ENCODE measurements around the gene GALNTL6. TPM values are rescaled to one million over a fixed set of nuclear protein-coding genes. Genes with fewer than 3 reads are reported as not detected.
A peak's percentile ranks its signal among the peaks of the same experiment; 100 is the strongest.

GALNTL6 gene
- total RNA-seq, 1 donor from 2014 or later: 0.13 TPM

DNA sequence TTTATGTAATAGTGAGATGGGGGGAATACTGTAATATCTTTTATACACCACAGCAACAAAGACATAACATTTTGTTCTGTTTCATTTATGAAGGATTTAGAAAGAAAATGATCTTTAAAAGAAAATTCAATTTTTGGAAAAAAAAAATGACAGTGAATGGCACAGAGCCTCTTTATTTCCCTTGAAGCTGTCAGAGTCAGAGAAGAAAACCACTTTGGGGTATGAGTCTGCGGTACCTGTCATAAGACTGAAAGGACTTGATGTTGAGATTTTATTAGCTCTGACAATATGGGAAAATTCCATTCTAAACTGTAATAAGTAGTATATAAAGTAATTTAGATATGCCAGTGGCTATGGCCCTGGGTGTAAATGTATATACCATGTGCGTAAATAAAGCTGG lies 134.8 kb downstream of the GALNTL6 start:
- TF ChIP-seq, protein P1, sequence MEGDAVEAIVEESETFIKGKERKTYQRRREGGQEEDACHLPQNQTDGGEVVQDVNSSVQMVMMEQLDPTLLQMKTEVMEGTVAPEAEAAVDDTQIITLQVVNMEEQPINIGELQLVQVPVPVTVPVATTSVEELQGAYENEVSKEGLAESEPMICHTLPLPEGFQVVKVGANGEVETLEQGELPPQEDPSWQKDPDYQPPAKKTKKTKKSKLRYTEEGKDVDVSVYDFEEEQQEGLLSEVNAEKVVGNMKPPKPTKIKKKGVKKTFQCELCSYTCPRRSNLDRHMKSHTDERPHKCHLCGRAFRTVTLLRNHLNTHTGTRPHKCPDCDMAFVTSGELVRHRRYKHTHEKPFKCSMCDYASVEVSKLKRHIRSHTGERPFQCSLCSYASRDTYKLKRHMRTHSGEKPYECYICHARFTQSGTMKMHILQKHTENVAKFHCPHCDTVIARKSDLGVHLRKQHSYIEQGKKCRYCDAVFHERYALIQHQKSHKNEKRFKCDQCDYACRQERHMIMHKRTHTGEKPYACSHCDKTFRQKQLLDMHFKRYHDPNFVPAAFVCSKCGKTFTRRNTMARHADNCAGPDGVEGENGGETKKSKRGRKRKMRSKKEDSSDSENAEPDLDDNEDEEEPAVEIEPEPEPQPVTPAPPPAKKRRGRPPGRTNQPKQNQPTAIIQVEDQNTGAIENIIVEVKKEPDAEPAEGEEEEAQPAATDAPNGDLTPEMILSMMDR (IDR thresholded peaks at IDR 0.05; ENCODE audit: insufficient read depth, low read length, poor library complexity, severe bottlenecking): no peak
- Histone ChIP-seq H3K27me3 (ENCODE audit: control insufficient read depth, insufficient read depth, low read length) (no peaks in the 10 kb centered on the region), H3K4me3 (ENCODE audit: low read depth, low read length) (no peak overlapping the region), H3K36me3 (ENCODE audit: control insufficient read depth, insufficient read depth, low read length) (no peaks in the 10 kb centered on the region)
- DNase-seq (ENCODE audit: low read depth): no peak

DNA sequence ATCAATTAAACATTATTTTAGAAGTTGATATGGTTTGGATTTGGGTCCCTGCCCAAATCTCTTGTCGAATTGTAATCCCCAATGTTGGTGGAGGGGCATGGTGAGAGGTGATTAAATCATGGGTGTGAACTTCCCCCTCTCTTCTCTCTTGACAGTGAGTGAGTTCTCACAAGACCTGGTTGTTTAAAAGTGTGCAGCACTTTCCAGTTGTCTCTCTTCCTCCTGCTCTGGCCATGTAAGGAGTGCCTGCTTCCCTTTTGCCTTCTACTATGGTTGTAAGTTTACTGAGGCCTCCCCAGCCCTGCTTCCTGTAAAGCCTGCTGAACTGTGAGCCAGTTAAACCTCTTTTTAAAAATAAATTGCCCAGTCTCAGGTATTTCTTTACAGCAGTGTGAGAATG lies 141.4 kb downstream of the GALNTL6 start:
- DNase-seq (ENCODE audit: low read depth): peak; percentile 29
- Histone ChIP-seq H3K36me3 (ENCODE audit: control insufficient read depth, insufficient read depth, low read length) (no peaks in the 10 kb centered on the region), H3K27me3 (ENCODE audit: control insufficient read depth, insufficient read depth, low read length) (no peaks in the 10 kb centered on the region), H3K4me3 (ENCODE audit: low read depth, low read length) (no peak overlapping the region)
- TF ChIP-seq, protein P1 (IDR thresholded peaks at IDR 0.05; ENCODE audit: insufficient read depth, low read length, poor library complexity, severe bottlenecking): no peak

DNA sequence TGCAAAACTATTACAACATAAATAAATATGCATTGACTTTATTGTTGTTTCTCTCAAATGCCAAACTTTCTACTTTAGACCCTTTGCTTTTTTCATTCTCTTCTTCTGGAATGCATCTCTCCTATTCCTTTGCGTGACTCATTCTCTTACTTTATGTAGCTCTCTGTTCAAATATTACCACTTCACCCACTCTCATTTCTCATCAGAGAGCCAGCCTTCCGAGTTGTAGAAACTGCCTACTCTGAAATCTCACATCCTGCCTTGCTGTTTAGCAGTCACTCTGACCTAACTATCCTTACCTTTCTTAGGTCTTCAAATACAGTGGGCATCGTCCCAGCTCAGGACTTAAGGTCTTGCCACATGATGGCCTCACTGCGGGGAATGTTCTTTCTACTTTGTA lies 143.5 kb downstream of the GALNTL6 start:
- Histone ChIP-seq H3K36me3 (ENCODE audit: control insufficient read depth, insufficient read depth, low read length) (no peaks in the 10 kb centered on the region), H3K27me3 (ENCODE audit: control insufficient read depth, insufficient read depth, low read length) (no peaks in the 10 kb centered on the region), H3K4me3 (ENCODE audit: low read depth, low read length) (no peak overlapping the region)
- TF ChIP-seq, protein P1 (IDR thresholded peaks at IDR 0.05; ENCODE audit: insufficient read depth, low read length, poor library complexity, severe bottlenecking): no peak
- no peak for DNase-seq (ENCODE audit: low read depth)

DNA sequence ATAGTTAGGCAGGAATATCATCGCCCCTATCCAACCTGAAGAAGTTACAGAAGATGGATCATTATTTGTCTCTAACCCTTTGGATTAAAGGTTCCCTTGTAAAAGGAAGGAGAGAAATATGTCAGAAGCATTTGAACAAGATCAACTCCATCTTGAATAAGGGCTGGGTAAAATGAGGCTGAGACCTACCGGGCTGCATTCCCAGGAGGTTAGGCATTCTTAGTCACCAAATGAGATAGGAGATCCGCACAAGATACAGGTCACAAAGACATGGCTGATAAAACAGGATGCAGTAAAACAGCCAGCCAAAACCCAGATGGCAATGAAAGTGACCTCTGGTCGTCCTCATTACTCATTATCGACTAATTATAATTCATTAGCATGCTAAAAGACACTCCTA lies 148.9 kb downstream of the GALNTL6 start:
- TF ChIP-seq, protein P1 (IDR thresholded peaks at IDR 0.05; ENCODE audit: insufficient read depth, low read length, poor library complexity, severe bottlenecking): no peak
- no peaks in the 10 kb centered on the region for H3K36me3 ChIP-seq (ENCODE audit: control insufficient read depth, insufficient read depth, low read length)
- no peak for DNase-seq (ENCODE audit: low read depth)
- no peak overlapping the region for H3K4me3 ChIP-seq (ENCODE audit: low read depth, low read length)
- H3K27me3 ChIP-seq (ENCODE audit: control insufficient read depth, insufficient read depth, low read length): no peaks in the 10 kb centered on the region

- Histone ChIP-seq H3K27me3 (ENCODE audit: control insufficient read depth, insufficient read depth, low read length) (no peaks in the 10 kb centered on the region), H3K36me3 (ENCODE audit: control insufficient read depth, insufficient read depth, low read length) (no peaks in the 10 kb centered on the region), H3K4me3 (ENCODE audit: low read depth, low read length) (no peak overlapping the region)
- no peak for DNase-seq (ENCODE audit: low read depth)
- TF ChIP-seq, protein P1 (IDR thresholded peaks at IDR 0.05; ENCODE audit: insufficient read depth, low read length, poor library complexity, severe bottlenecking): no peak
These were observed 153.2 kb downstream of the GALNTL6 start for GRCh38 chr4:171966356-171966755.

- TF ChIP-seq, protein P1 (IDR thresholded peaks at IDR 0.05; ENCODE audit: insufficient read depth, low read length, poor library complexity, severe bottlenecking): no peak
- Histone ChIP-seq H3K27me3 (ENCODE audit: control insufficient read depth, insufficient read depth, low read length) (no peaks in the 10 kb centered on the region), H3K4me3 (ENCODE audit: low read depth, low read length) (no peak overlapping the region), H3K36me3 (ENCODE audit: control insufficient read depth, insufficient read depth, low read length) (no peaks in the 10 kb centered on the region)
- no peak for DNase-seq (ENCODE audit: low read depth)
These were observed 165.0 kb downstream of the GALNTL6 start for GRCh38 chr4:171978216-171978615.

Data from kidney epithelial cell (primary cell).